Measurements from ENCODE around the gene UBE2D1.
"Not testable (repeated sequence)": the region's sequence is repeated elsewhere in the genome, so short reads cannot be mapped to it uniquely, and the experiment has no call there.

The UBE2D1 gene

GRCh38 chr10:58384544-58384998 lies 49.8 kb downstream of the UBE2D1 start:
- DNase-seq: no peak

- DNase-seq: peak; percentile 95
Measured at GRCh38 chr10:58384999-58385783, 50.4 kb downstream of the UBE2D1 start, which contains the start of gene TFAM. Gene TFAM, plus strand, starts transcription at chr10:58385410. Its CDS starts 138 bp downstream, at chr10:58385548.

GRCh38 chr10:58385784-58386112 lies 50.9 kb downstream of the UBE2D1 start:
- DNase-seq: peak; percentile 9

GRCh38 chr10:58389024-58389423 lies 54.2 kb downstream of the UBE2D1 start:
- DNase-seq: no peak

- no peak for DNase-seq
Measured at GRCh38 chr10:58393317-58393716, 58.5 kb downstream of the UBE2D1 start.

GRCh38 chr10:58394471-58394870 lies 59.7 kb downstream of the UBE2D1 start:
- DNase-seq: no peak

GRCh38 chr10:58396057-58396456 lies 61.3 kb downstream of the UBE2D1 start:
- no peak for DNase-seq

- DNase-seq: no peak
Measured at GRCh38 chr10:58397830-58398229, 63.0 kb downstream of the UBE2D1 start.

- DNase-seq: no peak
Measured at GRCh38 chr10:58399410-58399809, 64.6 kb downstream of the UBE2D1 start.

GRCh38 chr10:58400609-58401008 lies 65.8 kb downstream of the UBE2D1 start:
- no peak for DNase-seq

GRCh38 chr10:58404001-58404400 lies 69.2 kb downstream of the UBE2D1 start:
- DNase-seq: no peak

- DNase-seq: no peak
Measured at GRCh38 chr10:58409956-58410610, 75.3 kb downstream of the UBE2D1 start.

- no peak for DNase-seq
Measured at GRCh38 chr10:58412502-58412961, 77.7 kb downstream of the UBE2D1 start.

GRCh38 chr10:58414270-58415041 lies 79.7 kb downstream of the UBE2D1 start:
- DNase-seq: no peak

GRCh38 chr10:58415757-58416156 lies 81.0 kb downstream of the UBE2D1 start:
- no peak for DNase-seq

- DNase-seq: not testable (repeated sequence)
Measured at GRCh38 chr10:58417902-58418301, 83.1 kb downstream of the UBE2D1 start.
